HG02870 (cell line): ENCODE measurements around the gene CSAD.

Experiments used
- ATAC-seq: cut with Tn5 transposase; IDR thresholded peaks from one replicate; pipeline ENCODE4 v1.9.1; 2021; ENCODE audit warnings: mild to moderate bottlenecking, moderate library complexity; ENCODE audit not compliant: unreplicated experiment

Gene CSAD

DNA sequence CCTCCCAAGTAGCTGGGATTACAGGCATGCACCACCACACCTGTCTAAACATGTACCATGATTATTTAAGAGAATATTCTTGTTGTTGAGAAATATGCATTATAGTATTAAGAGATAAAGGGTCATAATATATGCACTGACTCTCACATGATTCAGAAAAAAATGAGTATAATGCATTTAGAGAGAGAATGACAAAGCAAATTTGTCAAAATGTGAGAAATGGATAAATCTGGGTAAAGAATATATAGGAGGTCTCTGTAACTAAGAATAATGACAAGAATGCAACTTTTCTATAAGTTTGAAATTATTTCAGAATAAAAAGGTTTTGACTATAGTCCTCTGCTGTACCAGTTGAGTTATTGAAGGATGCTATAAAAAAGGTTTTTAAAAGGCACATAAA is 28.3 kb downstream of the CSAD start:
- ATAC-seq = no peak

DNA sequence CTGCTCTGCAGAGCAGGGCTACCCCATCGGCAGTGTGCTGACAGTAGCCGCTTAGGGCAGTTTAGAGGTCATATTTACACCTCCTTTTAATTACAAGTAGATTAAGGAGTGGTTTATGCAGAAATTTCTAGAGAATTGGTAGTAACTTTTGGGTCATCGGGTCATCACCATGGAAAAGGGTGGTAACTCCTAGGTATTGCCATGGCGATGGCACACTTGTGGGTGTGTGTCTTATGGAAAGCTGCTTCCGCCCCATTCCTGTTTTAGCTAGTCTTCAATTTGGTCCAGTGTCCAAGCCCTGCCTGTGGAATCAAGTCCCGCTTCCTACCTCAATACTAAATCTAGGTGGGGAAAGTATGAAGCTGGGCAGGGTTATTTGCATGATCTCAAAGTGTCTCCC is 29.7 kb downstream of the CSAD start:
- no peak for ATAC-seq

DNA sequence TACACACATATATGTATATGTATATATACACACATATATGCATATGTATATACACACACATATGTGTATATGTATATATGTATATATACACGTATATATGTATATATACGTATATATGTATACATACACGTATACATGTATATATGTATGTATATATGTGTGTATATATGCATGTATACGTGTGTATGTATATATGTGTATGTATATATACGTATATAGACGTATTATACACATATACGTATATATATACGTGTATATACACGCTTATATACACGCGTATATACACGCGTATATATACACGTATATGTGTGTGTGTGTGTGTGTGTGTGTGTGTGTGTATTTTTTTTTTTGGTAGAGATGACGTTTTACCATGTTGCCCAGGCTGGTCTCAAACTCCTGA is 33.1 kb downstream of the CSAD start:
- no peak for ATAC-seq

DNA sequence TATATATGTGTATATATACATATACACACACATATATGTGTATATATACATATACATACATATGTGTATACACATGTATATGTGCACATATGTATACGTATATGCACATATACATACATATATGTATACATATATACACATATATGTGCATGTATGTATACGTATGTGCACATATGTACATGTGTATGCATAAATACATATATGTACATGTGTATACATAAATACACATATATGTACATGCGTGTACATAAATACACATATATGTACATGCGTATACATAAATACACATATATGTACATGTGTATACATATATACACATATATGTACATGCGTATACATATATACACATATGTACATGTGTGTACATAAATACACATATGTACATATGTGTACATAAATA is 33.5 kb downstream of the CSAD start:
- ATAC-seq = no peak

DNA sequence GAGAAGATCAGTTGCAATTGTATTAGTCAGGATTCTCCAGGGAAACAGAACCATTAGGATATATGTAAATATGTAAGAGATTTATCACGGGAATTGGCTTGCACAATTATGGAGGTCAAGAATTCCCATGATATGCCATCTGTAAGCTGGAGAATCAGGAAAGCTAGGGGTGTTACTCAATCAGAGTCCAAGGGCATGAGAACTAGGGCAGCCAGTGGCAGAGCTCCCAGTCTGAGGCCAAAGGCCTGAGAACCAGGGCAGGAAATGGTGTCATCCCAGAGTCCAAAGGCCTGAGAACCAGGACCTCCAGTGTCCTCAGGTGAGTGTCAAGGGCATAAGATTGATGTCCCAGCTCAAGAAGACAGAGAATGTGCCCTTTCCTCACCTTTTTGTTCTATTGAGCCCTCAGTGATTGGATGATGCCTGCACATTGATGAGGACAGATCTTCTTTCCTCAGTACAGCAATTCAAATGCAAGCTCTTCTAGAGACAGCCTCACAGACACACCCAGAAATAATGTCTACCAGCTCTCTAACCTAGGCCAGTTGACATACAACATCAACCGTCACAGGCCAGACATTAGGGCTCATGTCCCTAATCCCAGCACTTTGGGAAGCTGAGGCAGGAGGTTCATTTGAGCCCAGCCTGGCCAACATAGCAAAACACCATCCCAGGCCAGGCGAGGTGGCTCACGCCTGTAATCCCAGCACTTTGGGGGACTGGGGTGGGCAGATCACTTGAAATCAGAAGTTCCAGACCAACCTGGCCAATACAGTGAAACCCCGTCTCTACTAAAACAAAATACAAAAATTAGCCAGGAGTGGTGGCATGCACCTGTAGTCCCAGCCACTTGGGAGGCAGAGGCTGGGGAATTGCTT is 35.1 kb downstream of the CSAD start:
- ATAC-seq = no peak

DNA sequence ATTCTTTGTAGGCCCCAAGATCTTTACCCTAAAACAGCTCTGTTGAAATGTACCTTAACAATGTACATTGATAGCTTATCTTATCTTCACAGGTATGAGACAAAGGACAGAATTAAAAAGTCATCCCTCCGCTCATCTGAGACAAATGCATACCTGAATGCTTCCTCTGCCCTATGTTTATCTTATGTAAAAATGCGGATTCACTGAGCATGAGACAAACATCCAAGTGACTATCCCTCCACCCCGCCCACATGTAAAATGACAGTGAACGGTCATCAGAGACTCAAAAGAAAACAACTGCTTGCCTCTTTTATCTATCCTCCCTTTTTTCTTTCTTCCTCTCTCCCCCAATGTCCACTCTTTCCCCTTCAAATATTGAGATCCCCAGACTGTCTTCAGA is 37.4 kb downstream of the CSAD start:
- ATAC-seq = no peak

DNA sequence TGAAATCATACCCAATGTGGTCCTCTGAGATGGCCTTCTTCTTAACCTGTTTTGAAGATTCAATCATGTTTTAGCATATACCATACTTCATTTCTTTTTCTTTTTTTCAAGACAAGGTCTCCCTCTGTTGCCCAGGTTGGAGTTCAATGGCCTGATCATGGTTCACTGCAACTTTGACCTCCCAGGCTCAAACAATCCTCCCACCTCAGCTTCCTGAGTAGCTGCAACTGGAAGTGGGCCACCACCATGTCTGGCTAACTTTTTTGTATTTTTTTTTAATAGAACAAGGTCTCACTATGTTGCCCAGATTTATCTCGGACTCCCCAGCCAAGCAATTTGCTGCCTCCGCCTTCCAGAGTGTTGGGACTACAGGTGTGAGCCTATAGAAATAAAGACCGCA is 47.0 kb downstream of the CSAD start:
- ATAC-seq = no peak

DNA sequence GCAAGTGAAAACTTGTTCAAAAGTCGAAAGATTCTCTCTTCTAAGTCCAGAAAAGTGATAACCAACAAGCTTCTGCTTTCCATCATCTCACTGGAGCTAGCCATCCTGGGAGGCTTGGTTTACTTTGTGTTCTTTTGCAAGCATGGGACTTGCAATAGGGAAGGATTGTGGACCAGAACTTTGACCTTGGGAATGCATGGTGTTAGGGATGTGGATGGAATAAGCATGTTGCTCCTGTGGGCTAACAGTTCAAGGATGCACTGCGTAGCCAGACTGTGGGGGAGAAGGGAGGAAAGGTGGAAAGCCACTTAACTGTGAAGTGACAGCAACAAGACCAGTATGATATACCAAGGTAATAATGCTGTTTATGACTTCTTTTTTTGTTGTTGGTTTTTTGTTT is 48.9 kb downstream of the CSAD start:
- no peak for ATAC-seq

DNA sequence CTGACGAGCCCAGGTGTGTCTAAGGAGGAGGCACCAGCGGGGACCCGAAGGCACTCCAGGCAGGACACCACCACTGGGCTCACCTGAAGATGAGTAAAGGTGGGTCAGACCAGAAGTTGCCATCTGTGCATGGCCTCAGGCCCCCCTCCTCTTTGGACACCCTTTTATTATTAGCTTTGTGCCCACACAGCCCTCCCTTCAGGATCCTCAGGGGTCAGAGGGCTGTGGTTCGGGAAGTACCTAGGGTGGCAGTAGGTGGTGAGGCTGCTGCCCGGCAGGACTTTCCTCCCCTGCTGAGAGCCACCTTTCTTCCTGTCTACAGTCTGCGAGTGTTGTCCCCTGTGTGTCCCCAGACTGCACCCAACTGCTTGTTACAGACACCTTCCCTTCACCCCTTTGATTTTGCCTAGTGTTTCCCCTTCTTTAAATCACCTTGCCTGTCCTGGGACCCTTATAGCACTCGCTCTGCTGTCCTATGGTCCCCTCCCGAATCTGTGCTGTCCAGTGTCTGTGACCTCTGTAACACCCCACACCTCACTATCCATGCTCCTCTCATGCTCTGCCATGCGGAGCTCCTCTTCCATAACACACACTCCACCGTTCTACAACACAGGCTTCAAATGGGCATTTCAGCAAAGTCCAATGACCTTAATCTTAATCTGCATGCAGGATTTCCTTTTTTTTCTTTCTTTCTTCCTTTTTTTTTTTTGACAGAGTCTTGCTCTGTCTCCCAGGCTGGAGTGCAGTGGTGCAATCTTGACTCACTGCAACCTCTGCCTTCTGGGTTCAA is 51.8 kb downstream of the CSAD start:
- no peak for ATAC-seq

DNA sequence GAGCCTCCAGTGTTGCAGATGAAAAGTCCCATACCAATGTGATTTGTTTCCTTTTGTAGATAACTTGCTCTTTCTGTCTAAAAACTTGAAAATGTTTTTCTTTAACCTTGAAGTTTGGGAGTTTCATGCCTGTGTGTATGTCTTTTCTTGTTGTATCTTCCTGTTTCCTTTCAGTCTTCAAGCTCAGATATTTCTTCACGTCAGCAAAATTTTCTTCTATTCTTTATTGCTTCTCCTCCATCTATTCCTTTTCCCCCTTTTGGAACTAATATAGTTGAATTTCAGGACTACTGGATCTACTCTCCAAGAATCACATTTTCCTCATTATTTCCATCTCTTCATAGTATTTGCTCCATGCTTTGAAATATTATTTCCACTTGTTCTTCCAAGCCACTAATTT is 53.6 kb downstream of the CSAD start:
- no peak for ATAC-seq

DNA sequence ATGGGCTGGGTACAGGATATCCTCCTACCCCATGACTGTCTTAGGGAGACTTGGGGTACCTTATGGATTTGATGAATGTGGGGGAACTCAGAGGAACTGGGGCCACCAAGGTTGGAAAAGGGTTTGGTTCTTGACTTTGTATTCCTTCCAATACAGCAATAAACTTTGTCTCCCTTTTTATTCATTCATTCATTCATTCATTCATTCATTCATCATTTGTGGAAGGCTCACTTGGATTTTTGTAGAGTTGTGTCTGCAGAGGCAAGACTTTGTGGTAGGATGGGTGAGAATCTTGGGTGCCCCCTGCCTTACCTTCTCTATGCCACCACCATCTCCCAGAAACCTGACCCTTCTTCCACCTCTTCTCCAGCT is 56.4 kb downstream of the CSAD start:
- ATAC-seq = no peak

DNA sequence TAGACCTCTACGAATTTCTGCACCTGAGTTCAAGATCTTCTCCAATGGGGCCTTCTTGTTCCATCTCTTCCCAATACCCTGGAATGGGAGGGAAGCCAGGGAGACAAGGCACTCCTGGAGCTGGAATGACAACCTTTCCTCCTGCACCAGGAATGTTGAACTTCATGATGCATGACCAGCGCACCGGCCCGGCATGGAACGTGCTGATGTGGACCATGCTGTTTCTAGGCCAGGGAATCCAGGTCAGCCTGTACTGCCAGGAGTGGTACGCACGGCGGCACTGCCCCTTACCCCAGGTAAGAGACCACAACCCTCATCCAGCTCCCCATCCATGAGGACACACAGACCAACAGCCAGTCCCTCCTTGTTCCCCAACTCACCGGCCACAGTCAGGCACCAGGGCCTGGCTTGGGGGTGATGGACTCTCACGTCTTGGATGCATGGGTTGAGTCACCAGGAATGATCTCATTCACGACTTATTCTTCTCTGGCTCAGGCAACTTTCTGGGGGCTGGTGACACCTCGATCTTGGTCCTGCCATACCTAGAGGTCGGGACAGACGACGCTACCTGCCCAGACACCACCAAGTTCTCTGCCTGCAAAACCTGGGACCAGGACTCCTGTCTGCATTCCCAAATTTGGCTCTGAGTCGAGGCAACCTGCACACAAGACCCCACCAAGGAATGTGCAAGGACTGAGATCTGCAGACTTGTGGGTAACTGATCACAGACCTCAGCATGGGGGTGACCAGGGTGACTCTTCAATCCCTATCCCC is 57.0 kb downstream of the CSAD start:
- no peak for ATAC-seq

DNA sequence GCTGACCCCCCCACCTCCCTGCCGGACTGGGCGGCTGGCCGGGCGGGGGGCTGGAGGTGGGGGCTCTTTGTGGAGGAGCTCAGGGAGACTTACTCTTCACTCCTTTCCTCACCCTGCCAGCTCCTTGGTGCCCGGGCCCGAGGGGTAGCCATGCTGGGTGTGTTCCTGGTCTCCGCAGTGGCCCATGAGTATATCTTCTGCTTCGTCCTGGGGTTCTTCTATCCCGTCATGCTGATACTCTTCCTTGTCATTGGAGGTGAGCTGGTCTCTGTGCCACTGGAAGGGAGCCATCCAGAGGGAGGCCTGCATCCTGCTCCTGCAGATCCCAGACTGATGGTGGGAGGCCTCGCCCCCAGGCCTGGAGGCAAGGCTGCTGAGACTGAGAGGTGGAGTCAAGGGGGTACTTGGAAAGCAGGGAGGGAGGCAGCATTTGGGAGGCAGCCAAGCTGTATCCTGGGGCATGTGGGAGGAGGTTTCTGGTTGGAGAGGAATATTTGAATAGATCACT is 57.7 kb downstream of the CSAD start:
- no peak for ATAC-seq

DNA sequence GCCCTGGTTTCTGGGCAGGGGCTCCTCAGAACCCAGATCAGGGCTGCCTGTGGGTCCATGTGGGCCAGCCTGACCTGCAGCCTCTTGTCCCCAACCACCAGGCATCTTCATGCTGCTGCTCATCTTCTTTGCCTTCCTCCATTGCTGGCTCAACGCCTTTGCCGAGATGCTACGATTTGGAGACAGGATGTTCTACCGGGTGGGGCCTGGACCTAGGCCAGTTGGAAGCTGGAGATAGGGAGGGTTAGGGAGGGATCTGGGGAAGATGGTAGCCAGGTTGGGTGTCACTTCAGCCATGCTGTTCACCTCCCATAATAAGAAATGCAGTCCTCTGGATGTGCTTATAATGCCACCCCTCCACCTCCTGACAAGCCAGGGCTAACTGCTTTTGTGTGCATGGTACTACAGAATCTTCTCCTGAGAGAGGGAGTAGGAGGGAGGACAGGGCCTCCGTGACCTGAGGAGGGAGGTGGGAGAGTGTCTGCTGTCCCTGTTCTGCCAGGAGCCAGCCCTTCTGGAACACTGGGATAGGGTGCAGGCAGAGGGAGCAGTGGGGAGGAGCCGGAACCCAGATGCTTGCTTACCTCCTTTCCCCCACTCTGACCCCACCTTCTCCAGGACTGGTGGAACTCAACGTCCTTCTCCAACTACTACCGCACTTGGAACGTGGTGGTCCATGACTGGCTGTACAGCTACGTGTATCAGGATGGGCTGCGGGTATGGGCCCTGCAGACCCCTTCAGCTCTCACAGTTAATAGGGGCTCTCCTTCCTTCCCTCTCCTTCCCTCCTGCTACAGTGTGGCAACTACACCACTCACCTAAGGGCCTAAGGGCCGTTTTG is 59.8 kb downstream of the CSAD start:
- no peak for ATAC-seq

DNA sequence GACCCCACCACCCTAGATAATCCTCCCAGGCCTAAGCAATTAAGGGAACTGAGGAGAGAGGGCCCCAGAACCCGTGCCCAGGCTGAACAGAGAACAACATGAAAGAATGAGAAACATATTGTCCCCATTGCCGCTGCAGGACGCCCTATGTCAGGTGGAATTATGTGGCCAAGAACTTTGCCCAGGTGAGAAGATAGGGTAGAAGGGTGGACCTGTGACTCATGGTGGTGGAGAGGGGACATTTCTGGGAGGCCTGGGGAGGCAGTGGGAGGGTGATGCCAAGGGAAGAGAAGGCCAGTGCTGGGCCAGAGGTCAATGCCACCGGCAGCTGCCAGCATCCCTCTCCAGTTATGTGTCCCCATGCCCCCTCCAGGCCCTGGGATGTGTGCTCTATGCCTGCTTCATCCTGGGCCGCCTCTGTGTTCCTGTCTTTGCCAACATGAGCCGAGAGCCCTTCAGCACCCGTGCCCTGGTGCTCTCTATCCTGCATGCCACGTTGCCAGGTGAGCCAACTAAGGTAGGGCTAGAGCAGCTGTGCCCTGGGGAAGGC is 61.9 kb downstream of the CSAD start:
- no peak for ATAC-seq

DNA sequence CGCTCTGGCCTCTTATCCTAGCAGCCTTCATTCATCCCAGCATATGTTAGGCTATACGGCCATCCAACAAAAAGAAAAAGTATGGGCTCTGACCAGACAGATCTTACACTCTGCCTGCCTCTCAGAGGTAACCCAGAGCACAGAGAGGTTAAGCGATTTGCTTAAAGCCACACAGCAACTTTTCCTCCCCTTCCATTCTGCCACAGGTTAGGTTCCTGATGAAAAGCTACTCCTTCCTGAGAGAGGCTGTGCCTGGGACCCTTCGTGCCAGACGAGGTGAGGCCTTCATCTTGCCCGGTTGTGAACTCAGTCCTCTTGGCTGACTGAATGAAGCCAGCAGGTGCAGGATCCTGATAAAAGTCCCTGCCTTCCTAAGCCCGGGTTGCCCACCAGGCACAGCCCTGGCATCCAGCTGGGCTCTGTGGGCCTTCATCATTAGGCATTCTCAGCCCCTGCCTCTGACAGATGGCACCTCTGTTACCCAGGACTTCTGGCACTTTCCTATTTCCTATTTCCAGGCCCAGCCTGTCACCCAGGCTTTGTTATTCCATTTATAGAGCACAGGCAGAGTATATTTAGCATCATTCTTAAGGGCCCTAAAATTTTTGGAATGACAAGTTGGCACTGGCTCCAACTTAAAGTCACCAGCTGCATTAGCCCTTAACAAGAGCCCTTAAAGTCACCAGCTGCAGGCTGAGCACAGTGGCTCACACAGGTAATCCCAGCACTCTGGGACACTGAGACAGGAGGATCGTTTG is 64.7 kb downstream of the CSAD start:
- no peak for ATAC-seq

DNA sequence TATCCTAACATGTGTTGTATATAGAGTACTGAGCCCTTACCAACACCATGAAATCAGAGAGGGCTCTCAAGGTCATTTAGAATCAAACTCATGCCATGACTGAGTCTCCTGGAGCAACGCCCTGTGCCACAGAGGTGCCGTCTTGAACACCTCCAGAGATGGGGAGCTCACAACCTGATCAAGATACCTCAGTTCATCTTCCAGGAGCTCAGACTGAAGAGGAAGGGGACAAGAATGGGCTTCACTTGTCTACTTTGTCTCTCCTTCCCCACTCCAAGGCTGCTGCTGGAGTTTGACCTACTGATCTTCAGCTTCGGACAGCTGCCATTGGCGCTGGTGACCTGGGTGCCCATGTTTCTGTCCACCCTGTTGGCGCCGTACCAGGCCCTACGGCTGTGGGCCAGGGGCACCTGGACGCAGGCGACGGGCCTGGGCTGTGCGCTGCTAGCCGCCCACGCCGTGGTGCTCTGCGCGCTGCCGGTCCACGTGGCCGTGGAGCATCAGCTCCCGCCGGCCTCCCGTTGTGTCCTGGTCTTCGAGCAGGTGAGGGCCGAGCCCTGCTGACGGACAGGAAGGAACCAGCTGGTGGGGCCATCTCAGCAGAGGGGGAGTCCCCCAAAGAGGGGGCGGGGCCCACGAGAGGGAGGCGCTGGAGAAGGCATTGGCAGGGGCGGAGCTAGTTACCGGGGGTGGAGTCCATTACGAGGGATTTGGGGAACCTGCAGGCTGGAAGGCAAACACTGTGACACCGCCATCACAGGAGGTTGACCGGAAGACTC is 65.4 kb downstream of the CSAD start:
- no peak for ATAC-seq

DNA sequence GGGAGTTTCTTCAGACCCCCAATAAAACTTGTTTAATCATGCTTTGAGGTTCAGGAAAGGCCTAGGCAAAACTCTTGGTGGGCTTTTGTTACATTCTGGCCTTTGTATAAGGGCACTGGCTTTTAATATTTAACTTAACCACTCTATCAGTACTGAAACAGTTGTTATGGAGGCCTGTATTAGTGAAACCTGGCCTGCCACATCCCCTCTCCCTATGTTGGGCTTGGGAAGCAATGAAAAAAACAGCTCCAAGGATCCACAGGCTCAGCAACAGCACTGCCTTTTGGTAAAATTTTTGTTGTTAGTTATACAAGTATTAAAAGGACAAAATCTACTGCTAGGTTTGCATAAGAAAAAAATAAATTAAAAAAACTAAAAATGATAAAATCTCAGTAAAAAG is 66.8 kb downstream of the CSAD start:
- no peak for ATAC-seq
